Right lobe of liver (tissue), 6 donors: ENCODE measurements around the gene CCDC190. TPM values are rescaled to one million over a fixed set of nuclear protein-coding genes. Genes with fewer than 3 reads are reported as not detected.
"Not testable (repeated sequence)": the region's sequence is repeated elsewhere in the genome, so short reads cannot be mapped to it uniquely, and the experiment has no call there.

Source experiments
- ATAC-seq, 4 donors: fragments of 200-7000 bp; cut with Tn5 transposase; one replicate each; pipeline ENCODE4 v1.9.1; 2020; ENCODE audit warnings: mild to moderate bottlenecking in 4 of 4, moderate library complexity in 4 of 4
- DNase-seq, 3 donors: peaks; one replicate each; pipeline ENCODE4 v3.0.0-alpha.2; 2020
- H3K27ac ChIP-seq, 3 donors: fragments of 200-600 bp; one replicate each; pipeline ENCODE4 v1.8.0; 2022
- H3K27me3 ChIP-seq, 2 donors: fragments of 200-600 bp; one replicate each; pipeline ENCODE4 v1.8.0; 2022
- H3K36me3 ChIP-seq, 4 donors: fragments of 200-600 bp; sonication (generic) in 1 of 4; one replicate each; pipeline versions ENCODE4 v1.5.1 to v1.8.0; 2017 to 2022; ENCODE audit warnings: control low read depth in 1 of 4
- H3K4me1 ChIP-seq, 4 donors: fragments of 200-600 bp; sonication (generic) in 1 of 4; one replicate each; pipeline versions ENCODE4 v1.5.1 to v1.8.0; 2017 to 2022; ENCODE audit warnings: control low read depth in 1 of 4
- H3K4me3 ChIP-seq, 3 donors: fragments of 200-600 bp; one replicate each; pipeline ENCODE4 v1.8.0; 2022
- H3K9me3 ChIP-seq, 4 donors: fragments of 200-600 bp; sonication (generic) in 1 of 4; one replicate each; pipeline versions ENCODE4 v1.5.1 to v1.8.0; 2017 to 2022; ENCODE audit warnings: control low read depth in 1 of 4
- POLR2A ChIP-seq: fragments of 450-650 bp; IDR thresholded peaks from one replicate; pipeline ENCODE4 v1.6.1; 2017; ENCODE audit warnings: antibody characterized with exemption, mild to moderate bottlenecking
- WGBS: methylation state at CpG from one replicate; pipeline ENCODE4 v1.1.6; 2018; ENCODE audit warnings: low coverage, low lambda C conversion rate; ENCODE audit not compliant: insufficient coverage; ENCODE audit errors: missing lambda C conversion rate; 5-methylcytosine and 5-hydroxymethylcytosine counted together
- intact Hi-C, 2 donors: fragments of 100-400 bp; cut with DNase I; formaldehyde crosslinking; loops; one replicate each; pipeline versions ENCODE4 v1.11.2 to v1.14.1; 2022
- total RNA-seq, 6 experiments: library from RNA; depleted of rRNA in 2 of 6; stranded (reverse); fragments of >200 nt in 2 of 6; fragmentation: NEBNext Ultra II Directional in 3 of 6; extraction: Animal tissue kit (Norgen Biotek cat#: 25700) in 3 of 6; gene quantifications; one replicate each; pipeline versions ENCODE4 v1.1.0 to v1.2.4, GENCODE V29; 2016 to 2023
- TF ChIP-seq, protein P1 (sequence below), 4 donors: fragments of 200-600 bp in 3 of 4; fragments of 450-650 bp in 1 of 4; IDR thresholded peaks; one replicate each; pipeline versions ENCODE4 v1.5.1 to v1.8.0; 2016 to 2022; ENCODE audit warnings: antibody characterized with exemption in 4 of 4, mild to moderate bottlenecking in 2 of 4
- donor health status: DM: no; HTN: yes; CAD: no.
- donor health status: DM: no; HTN: no; CAD: no.
- donor health status: DM: no; HTN: no; CAD: no.
- donor health status: DM: no; HTN: yes; CAD: no.
- donor health status: DM: no; HTN: yes; CAD: no.

The CCDC190 gene
- total RNA-seq, 6 experiments from 2014 or later, result not detected

DNA sequence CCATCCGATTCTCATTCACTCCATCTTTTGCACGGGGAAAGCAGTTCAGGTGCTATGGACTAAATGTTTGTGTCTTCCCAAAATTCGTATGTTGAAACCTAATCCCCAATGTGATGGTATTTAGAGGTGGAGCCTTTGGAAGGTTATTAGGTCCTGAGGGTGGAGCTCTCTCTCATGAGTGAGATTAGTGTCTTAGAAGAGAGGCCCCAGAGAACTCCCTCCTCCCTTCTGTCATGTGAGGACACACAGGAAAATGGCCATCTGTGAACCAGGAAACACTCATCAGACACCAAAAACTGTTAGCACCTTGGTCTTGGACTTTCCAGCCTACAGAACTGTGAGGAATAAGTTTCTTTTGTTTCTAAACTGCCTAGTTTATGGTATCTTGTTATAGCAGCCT is 15.8 kb upstream of the CCDC190 start:
- peaks cover 0 to 14% (median 0%) of the 10 kb centered on the region in 4 donors for H3K4me1 ChIP-seq
- H3K9me3 ChIP-seq, result no peaks in the 10 kb centered on the region
- intact Hi-C loops, result no loop called here
- no peak overlapping the region for H3K4me3 ChIP-seq
- DNase-seq (no peak), ATAC-seq (no peak)
- TF ChIP-seq POLR2A, result no peak
- TF ChIP-seq, protein P1, sequence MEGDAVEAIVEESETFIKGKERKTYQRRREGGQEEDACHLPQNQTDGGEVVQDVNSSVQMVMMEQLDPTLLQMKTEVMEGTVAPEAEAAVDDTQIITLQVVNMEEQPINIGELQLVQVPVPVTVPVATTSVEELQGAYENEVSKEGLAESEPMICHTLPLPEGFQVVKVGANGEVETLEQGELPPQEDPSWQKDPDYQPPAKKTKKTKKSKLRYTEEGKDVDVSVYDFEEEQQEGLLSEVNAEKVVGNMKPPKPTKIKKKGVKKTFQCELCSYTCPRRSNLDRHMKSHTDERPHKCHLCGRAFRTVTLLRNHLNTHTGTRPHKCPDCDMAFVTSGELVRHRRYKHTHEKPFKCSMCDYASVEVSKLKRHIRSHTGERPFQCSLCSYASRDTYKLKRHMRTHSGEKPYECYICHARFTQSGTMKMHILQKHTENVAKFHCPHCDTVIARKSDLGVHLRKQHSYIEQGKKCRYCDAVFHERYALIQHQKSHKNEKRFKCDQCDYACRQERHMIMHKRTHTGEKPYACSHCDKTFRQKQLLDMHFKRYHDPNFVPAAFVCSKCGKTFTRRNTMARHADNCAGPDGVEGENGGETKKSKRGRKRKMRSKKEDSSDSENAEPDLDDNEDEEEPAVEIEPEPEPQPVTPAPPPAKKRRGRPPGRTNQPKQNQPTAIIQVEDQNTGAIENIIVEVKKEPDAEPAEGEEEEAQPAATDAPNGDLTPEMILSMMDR (IDR thresholded peaks at IDR 0.05), result no peak
- H3K27me3 ChIP-seq, result no peaks in the 10 kb centered on the region
- 53% methylated on average over 3 of the region's 3 CpGs for WGBS
- no peaks in the 10 kb centered on the region for H3K36me3 ChIP-seq
- no peak overlapping the region for H3K27ac ChIP-seq

DNA sequence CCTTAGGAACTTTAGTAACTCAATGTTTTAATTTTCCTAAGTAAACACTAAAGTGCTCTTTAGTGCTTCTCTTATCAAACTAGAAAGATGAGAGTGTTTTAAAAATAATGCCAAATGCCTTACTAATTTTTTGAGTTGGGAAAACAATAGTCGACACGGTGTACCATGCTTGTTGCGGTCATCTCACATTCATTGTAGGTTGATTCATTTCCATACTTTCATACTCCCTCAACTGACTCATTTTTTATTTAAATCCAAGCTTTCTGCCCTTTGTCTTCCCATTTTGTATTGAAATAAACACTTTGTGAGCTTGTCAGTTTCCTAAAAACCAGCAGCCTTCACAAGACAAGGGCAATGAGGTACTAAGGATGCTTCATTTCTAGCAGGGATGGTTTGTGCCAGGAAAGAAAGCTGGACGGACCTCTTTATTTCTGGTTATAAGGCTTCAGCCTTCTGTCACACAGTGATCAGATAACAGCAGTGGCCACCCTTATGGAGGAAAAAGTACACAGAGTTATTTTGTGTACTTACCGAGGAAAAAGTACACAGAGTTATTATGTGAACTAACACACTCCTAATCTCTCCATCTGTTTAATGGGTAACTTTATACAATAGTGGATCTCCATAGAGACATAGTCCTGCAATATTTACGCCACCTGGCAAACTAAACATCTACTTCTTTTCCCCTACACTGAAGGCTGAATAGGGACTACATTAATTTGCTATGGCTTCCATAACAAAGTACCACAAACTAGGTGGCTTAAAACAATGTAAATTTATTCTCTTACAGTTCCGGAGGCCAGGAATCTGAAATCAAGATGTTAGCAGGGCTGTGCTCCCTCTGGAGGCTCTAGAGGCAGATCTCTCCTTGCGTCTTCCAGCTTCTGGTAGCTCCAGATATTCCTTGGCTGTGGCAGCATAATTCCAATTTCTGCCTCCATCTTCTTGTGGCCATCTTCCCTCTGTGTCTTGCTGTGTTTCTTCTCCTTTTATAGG is 13.0 kb upstream of the CCDC190 start:
- Histone ChIP-seq H3K4me1 (peaks cover 0 to 14% (median 0%) of the 10 kb centered on the region in 4 donors), H3K9me3 (no peaks in the 10 kb centered on the region), H3K27me3 (no peaks in the 10 kb centered on the region), H3K36me3 (no peaks in the 10 kb centered on the region), H3K4me3 (no peak overlapping the region), H3K27ac (no peak overlapping the region)
- no peak for TF ChIP-seq POLR2A
- TF ChIP-seq, protein P1 (IDR thresholded peaks at IDR 0.05), result no peak
- intact Hi-C loops, result no loop called here
- DNase-seq, result no peak
- WGBS, result 55% methylated on average over 8 of the region's 8 CpGs
- peak; percentile 94 to 99 (median 96) for ATAC-seq

DNA sequence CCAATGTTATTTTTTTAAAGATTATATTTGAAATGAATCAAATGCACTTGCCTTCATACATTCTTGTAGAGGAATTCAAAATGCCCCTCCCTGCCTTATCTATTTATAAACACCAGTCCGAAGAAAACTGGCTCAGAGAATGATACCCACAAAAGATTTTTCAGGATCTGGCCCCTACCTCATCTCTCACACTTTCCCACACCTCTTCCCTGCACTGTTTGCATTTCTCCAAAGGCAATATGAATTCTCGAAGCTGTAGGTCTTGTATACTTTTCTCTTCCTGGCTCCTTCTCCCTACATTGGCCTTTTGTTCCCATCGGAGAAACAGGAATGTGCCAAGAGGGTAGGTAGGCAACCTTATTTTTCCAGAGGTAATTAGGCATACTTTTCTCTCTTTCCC is 12.0 kb upstream of the CCDC190 start:
- TF ChIP-seq, protein P1 (IDR thresholded peaks at IDR 0.05), result no peak
- no peak for TF ChIP-seq POLR2A
- Histone ChIP-seq H3K9me3 (no peaks in the 10 kb centered on the region), H3K4me1 (peaks cover 0 to 14% (median 0%) of the 10 kb centered on the region in 4 donors), H3K4me3 (no peak overlapping the region), H3K27me3 (no peaks in the 10 kb centered on the region), H3K27ac (no peak overlapping the region), H3K36me3 (no peaks in the 10 kb centered on the region)
- WGBS, result 25% methylated on average over 3 of the region's 3 CpGs
- intact Hi-C loops, result no loop called here
- ATAC-seq (no peak), DNase-seq (no peak)

DNA sequence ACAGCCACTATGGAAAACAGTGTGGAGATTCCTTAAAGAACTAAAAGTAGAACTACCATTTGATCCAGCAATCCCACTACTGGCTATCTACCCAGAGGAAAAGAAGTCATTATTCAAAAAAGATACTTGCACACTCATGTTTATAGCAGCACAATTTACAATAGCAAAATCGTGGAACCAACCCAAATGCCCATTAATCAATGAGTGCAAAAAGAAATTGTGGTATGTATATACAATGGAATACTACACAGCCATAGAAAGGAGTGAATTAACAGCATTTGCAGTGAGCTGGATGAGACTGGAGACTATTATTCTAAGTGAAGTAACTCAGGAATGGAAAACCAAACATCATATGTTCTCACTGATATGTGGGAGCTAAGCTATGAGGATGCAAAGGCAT is 10.4 kb upstream of the CCDC190 start:
- H3K27ac ChIP-seq, H3K27me3 ChIP-seq, intact Hi-C loops, H3K36me3 ChIP-seq, H3K4me3 ChIP-seq, DNase-seq, ATAC-seq, H3K9me3 ChIP-seq: not testable (repeated sequence)
- WGBS, result 38% methylated on average over 1 of the region's 1 CpG
- H3K4me1 ChIP-seq, result peaks cover 0 to 14% (median 0%) of the 10 kb centered on the region in 4 donors

DNA sequence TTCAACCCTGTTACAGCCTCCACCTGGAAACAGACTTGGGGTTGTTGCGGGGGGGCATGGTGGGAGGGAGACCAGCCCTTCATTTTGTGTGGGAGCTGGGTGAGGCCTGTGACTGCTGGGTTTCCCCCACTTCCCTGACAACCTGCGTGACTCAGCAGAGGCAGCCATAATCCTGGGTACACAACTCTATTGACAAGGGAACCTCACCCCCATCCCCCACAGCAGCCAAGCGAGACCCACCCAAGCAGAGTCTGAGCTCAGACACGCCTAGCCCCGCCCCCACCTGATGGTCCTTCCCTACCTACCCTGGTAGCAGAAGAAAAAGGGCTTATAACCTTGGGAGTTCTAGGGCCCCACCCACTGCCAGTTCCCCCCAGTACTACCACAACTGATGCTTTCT is 8.0 kb upstream of the CCDC190 start:
- no peak for TF ChIP-seq POLR2A
- TF ChIP-seq, protein P1 (IDR thresholded peaks at IDR 0.05), result no peak
- Histone ChIP-seq H3K27ac (no peak overlapping the region), H3K27me3 (no peaks in the 10 kb centered on the region), H3K36me3 (no peaks in the 10 kb centered on the region), H3K9me3 (no peaks in the 10 kb centered on the region), H3K4me3 (no peak overlapping the region), H3K4me1 (peaks cover 0 to 10% (median 0%) of the 10 kb centered on the region in 4 donors)
- ATAC-seq (no peak), DNase-seq (no peak)
- intact Hi-C loops, result no loop called here
- no CpG with 5 or more reads among the region's 5 CpGs for WGBS
